ENCODE measurements around the gene CENPX.

Gene CENPX

GRCh38 chr17:82055023-82055964 lies 32.6 kb upstream of the CENPX start:
- no peak for DNase-seq

GRCh38 chr17:82054351-82055022 lies 31.8 kb upstream of the CENPX start:
- no peak for DNase-seq

GRCh38 chr17:82053556-82054263 lies 31.0 kb upstream of the CENPX start:
- DNase-seq, result no peak

GRCh38 chr17:82053130-82053529 lies 30.5 kb upstream of the CENPX start:
- no peak for DNase-seq

GRCh38 chr17:82052638-82053059 lies 30.0 kb upstream of the CENPX start:
- DNase-seq, result no peak

GRCh38 chr17:82051776-82052637 lies 29.3 kb upstream of the CENPX start, which contains the start of the genes GPS1 and RFNG:
GPS1 (plus strand) TSS chr17:82051898; CDS start chr17:82051932, 34 bp downstream.
RFNG (minus strand) TSS chr17:82051811; CDS start chr17:82051766, 45 bp downstream.
- DNase-seq, result peak; percentile 23

- no peak for DNase-seq
These were observed 28.3 kb upstream of the CENPX start for GRCh38 chr17:82050761-82051641.

- DNase-seq, result no peak
These were observed 27.6 kb upstream of the CENPX start for GRCh38 chr17:82050152-82050760.

GRCh38 chr17:82049521-82049971 lies 26.9 kb upstream of the CENPX start:
- no peak for DNase-seq

- DNase-seq, result no peak
These were observed 26.4 kb upstream of the CENPX start for GRCh38 chr17:82049106-82049505.

- no peak for DNase-seq
These were observed 25.9 kb upstream of the CENPX start for GRCh38 chr17:82048571-82048971.

- no peak for DNase-seq
These were observed 25.4 kb upstream of the CENPX start for GRCh38 chr17:82047914-82048570.

GRCh38 chr17:82047379-82047778 lies 24.7 kb upstream of the CENPX start:
- DNase-seq, result no peak

- no peak for DNase-seq
These were observed 24.2 kb upstream of the CENPX start for GRCh38 chr17:82046903-82047302.

- no peak for DNase-seq
These were observed 23.3 kb upstream of the CENPX start for GRCh38 chr17:82045936-82046484.

GRCh38 chr17:82043507-82043906 lies 20.8 kb upstream of the CENPX start:
- DNase-seq, result no peak

- DNase-seq, result no peak
These were observed 20.0 kb upstream of the CENPX start for GRCh38 chr17:82042649-82043048.

- DNase-seq, result no peak
These were observed 18.6 kb upstream of the CENPX start for GRCh38 chr17:82041144-82041814.

GRCh38 chr17:82039695-82040299 lies 17.1 kb upstream of the CENPX start:
- no peak for DNase-seq

Data from NCI-H2029 (cell line).